Endothelial cell of umbilical vein (primary cell): Measurements from ENCODE around the gene NTF3. TPM values are rescaled to one million over a fixed set of nuclear protein-coding genes. Genes with fewer than 3 reads are reported as not detected.

ENCODE experiments used
- BruUV-seq: library from RNA; stranded (reverse); fragments of 400-500 nt; replicated peaks from 2 replicates; lab custom pipeline; 2021; lab: Mats Ljungman, UMichigan
- CTCF ChIA-PET: fragments of 300-600, 350-600 bp; sonication (Branson Sonifier 250); formaldehyde crosslinking; loops from one replicate; lab custom pipeline; 2021; ENCODE audit warnings: antibody characterized with exemption, inconsistent platforms; lab: Charles Lee
- POLR2A ChIA-PET: fragments of 300-600, 350-600 bp; sonication (Branson Sonifier 250); formaldehyde crosslinking; loops from one replicate; lab custom pipeline; 2021; ENCODE audit warnings: antibody characterized with exemption, inconsistent platforms; lab: Charles Lee
- DNase-seq: peaks from one replicate; pipeline ENCODE4 v3.0.0-alpha.2; 2011; ENCODE audit warnings: low read depth, low spot score
- FAIRE-seq: peaks from 2 replicates; lab custom pipeline; 2011; peaks lifted over from hg19 to GRCh38; lab: Jason Lieb, UNC
- H2AFZ ChIP-seq: 2 replicates; pipeline ENCODE4 v1.6.0; 2012; ENCODE audit warnings: low read depth, low read length, control low read depth, inconsistent platforms
- H3K27ac ChIP-seq: 2 replicates; pipeline ENCODE4 v1.5.1; 2011; ENCODE audit warnings: low read depth, mild to moderate bottlenecking, control low read depth, low read length, moderate library complexity; ENCODE audit not compliant: insufficient read depth
- H3K27me3 ChIP-seq, 2 experiments: 2 replicates each; pipeline versions ENCODE4 v1.6.0 to v1.6.1; 2011; ENCODE audit warnings: low read length in 2 of 2, mixed read lengths in 1 of 2; ENCODE audit not compliant: control insufficient read depth in 2 of 2, insufficient read depth in 2 of 2
- H3K36me3 ChIP-seq, 2 experiments: 2 replicates in 1 of 2; 3 replicates in 1 of 2; pipeline ENCODE4 v1.5.1; 2011; ENCODE audit warnings: low read length in 2 of 2, mild to moderate bottlenecking in 1 of 2, moderate library complexity in 1 of 2; ENCODE audit not compliant: control insufficient read depth in 2 of 2, insufficient read depth in 2 of 2; ENCODE audit errors: extremely low read depth in 1 of 2
- H3K4me1 ChIP-seq: 3 replicates; pipeline ENCODE4 v1.5.1; 2011; ENCODE audit warnings: mild to moderate bottlenecking, low read length; ENCODE audit not compliant: control insufficient read depth, insufficient read depth; ENCODE audit errors: extremely low read depth
- H3K4me2 ChIP-seq: 2 replicates; pipeline ENCODE4 v1.6.1; 2011; ENCODE audit warnings: low read length, control low read depth, mixed read lengths; ENCODE audit not compliant: insufficient read depth
- H3K4me3 ChIP-seq, 3 experiments: fragments of 200-600 bp in 1 of 3; sonication (generic), shearing (Covaris generic) in 1 of 3; replicated peaks in 1 of 3; 2 replicates each; pipeline ENCODE4 v1.5.1; 2011 to 2016; ENCODE audit warnings: control low read depth in 3 of 3, low read length in 3 of 3, mild to moderate bottlenecking in 2 of 3, inconsistent platforms in 1 of 3, low read depth in 1 of 3, moderate library complexity in 1 of 3; ENCODE audit not compliant: insufficient read depth in 1 of 3
- H3K79me2 ChIP-seq: 2 replicates; pipeline ENCODE4 v1.6.0; 2012; ENCODE audit warnings: low read length, inconsistent platforms; ENCODE audit not compliant: control insufficient read depth, insufficient read depth
- H3K9ac ChIP-seq: replicated peaks from 2 replicates; pipeline ENCODE3; 2011; ENCODE audit warnings: low read length, control low read depth; ENCODE audit not compliant: insufficient read depth; ENCODE audit errors: extremely low read depth
- H3K9me1 ChIP-seq: replicated peaks from 3 replicates; pipeline ENCODE4 v1.6.0; 2011; ENCODE audit warnings: mild to moderate bottlenecking, low read length; ENCODE audit not compliant: control insufficient read depth, insufficient read depth; ENCODE audit errors: extremely low read depth
- H3K9me3 ChIP-seq: replicated peaks from 2 replicates; pipeline ENCODE4 v1.5.1; 2012; ENCODE audit warnings: low read length, inconsistent platforms; ENCODE audit not compliant: control insufficient read depth, insufficient read depth
- H4K20me1 ChIP-seq: replicated peaks from 2 replicates; pipeline ENCODE3; 2011; ENCODE audit warnings: mild to moderate bottlenecking, low read length; ENCODE audit not compliant: control insufficient read depth, insufficient read depth; ENCODE audit errors: extremely low read depth
- EZH2 ChIP-seq: IDR thresholded peaks from 2 replicates; pipeline ENCODE4 v1.6.1; 2012; ENCODE audit warnings: borderline replicate concordance, low read depth, mild to moderate bottlenecking, moderate library complexity, low read length, inconsistent platforms; ENCODE audit not compliant: severe bottlenecking
- FOS ChIP-seq: IDR thresholded peaks from 2 replicates; pipeline ENCODE4 v1.6.1; 2011; ENCODE audit warnings: mild to moderate bottlenecking, low read length, moderate library complexity, borderline replicate concordance; ENCODE audit not compliant: insufficient read depth
- JUN ChIP-seq: IDR thresholded peaks from 2 replicates; pipeline ENCODE4 v1.6.1; 2011; ENCODE audit warnings: borderline replicate concordance, low read depth; ENCODE audit not compliant: insufficient read length, insufficient read depth
- MYC ChIP-seq: IDR thresholded peaks from one replicate; pipeline ENCODE4 v1.6.1; 2011; ENCODE audit warnings: mild to moderate bottlenecking, low read depth, low read length
- POLR2A ChIP-seq: IDR thresholded peaks from 2 replicates; pipeline ENCODE4 v1.6.1; 2012; ENCODE audit warnings: low read depth, mild to moderate bottlenecking, control low read depth, low read length
- POLR2AphosphoS5 ChIP-seq: IDR thresholded peaks from 2 replicates; pipeline ENCODE4 v1.6.1; 2012; ENCODE audit warnings: low read depth, mild to moderate bottlenecking, control low read depth, low read length, moderate library complexity; ENCODE audit not compliant: insufficient read depth
- dilution Hi-C: fragments of 300-500 bp; cut with MboI; formaldehyde crosslinking; loops from one replicate; pipeline ENCODE4 v1.15.0; 2019; ENCODE audit warnings: low sequenced_read_pairs; ENCODE audit not compliant: extremely low pct_ligation_motif_present
- intact Hi-C: fragments of 100-400 bp; cut with micrococcal nuclease; formaldehyde crosslinking; loops from one replicate; pipeline ENCODE4 v1.10.0; 2022
- polyA plus RNA-seq, 4 experiments: library from polyadenylated mRNA; depleted of rRNA in 3 of 4; stranded (reverse) in 3 of 4; unstranded in 1 of 4; fragments of >200 nt; gene quantifications; 2 replicates each; pipeline versions ENCODE4 v1.2.1 to v1.2.3, GENCODE V29; 2011 to 2012; ENCODE audit warnings: missing spikeins in 1 of 4
- total RNA-seq: library from RNA; stranded (reverse); gene quantifications from 2 replicates; pipeline ENCODE4 v1.2.3, GENCODE V29; 2021
- TF ChIP-seq, protein P1 (sequence below), 2 donors: IDR thresholded peaks; 1 replicate in 1 of 2; 2 replicates in 1 of 2; pipeline ENCODE4 v1.5.1; 2011; ENCODE audit warnings: low read length in 2 of 2, mild to moderate bottlenecking in 2 of 2, moderate library complexity in 2 of 2, control low read depth in 1 of 2, inconsistent platforms in 1 of 2, low read depth in 1 of 2; ENCODE audit not compliant: insufficient read depth in 1 of 2; ENCODE audit errors: extremely low read depth in 1 of 2

The NTF3 gene
- total and polyA plus RNA-seq, 2 donors (not counting 3 experiments of a cell fraction or from before 2014, with no cell fraction given) = not detected

DNA sequence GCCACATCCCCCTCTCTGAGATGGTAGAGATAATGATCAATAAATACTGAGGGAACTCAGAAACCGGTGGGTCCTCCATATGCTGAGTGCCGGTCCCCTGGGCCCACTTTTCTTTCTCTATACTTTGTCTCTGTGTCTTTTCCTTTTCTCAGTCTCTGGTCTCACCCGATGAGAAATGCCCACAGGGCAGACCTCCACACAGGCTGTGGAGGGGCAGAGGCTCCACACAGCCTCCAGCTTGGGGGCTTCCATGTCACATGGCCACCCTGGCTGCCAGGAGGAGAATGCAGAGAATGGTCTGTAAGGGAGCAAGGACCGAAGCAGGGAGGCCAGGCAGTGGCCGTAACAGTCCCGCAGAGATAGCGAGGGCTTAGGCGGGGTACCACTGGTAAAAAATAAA lies 105.9 kb downstream of the NTF3 start:
- Histone ChIP-seq H3K27me3 (peaks cover 11 to 35% of the 10 kb centered on the region in 2 experiments), H3K4me1 (no peaks in the 10 kb centered on the region), H3K4me3 (no peak overlapping the region), H4K20me1 (no peaks in the 10 kb centered on the region), H3K79me2 (no peaks in the 10 kb centered on the region), H3K36me3 (no peaks in the 10 kb centered on the region), H2AFZ (no peak overlapping the region), H3K9me1 (no peaks in the 10 kb centered on the region), H3K4me2 (no peak overlapping the region), H3K9ac (no peak overlapping the region), H3K27ac (no peak overlapping the region), H3K9me3 (no peaks in the 10 kb centered on the region)
- intact Hi-C loops = no loop called here
- FAIRE-seq (no peak), DNase-seq (no peak)
- ChIA-PET CTCF (interaction anchor here (0.7 to 1.5 kb wide), 2 partner anchors 61 to 110 kb away, joined by 3 read pairs; no protein-coding TSS in a partner anchor), POLR2A (no interaction called here)
- no TSS peak for BruUV-seq
- no peak for TF ChIP-seq JUN
- TF ChIP-seq POLR2AphosphoS5 = no peak
- TF ChIP-seq FOS = no peak
- TF ChIP-seq MYC = no peak
- TF ChIP-seq, protein P1, sequence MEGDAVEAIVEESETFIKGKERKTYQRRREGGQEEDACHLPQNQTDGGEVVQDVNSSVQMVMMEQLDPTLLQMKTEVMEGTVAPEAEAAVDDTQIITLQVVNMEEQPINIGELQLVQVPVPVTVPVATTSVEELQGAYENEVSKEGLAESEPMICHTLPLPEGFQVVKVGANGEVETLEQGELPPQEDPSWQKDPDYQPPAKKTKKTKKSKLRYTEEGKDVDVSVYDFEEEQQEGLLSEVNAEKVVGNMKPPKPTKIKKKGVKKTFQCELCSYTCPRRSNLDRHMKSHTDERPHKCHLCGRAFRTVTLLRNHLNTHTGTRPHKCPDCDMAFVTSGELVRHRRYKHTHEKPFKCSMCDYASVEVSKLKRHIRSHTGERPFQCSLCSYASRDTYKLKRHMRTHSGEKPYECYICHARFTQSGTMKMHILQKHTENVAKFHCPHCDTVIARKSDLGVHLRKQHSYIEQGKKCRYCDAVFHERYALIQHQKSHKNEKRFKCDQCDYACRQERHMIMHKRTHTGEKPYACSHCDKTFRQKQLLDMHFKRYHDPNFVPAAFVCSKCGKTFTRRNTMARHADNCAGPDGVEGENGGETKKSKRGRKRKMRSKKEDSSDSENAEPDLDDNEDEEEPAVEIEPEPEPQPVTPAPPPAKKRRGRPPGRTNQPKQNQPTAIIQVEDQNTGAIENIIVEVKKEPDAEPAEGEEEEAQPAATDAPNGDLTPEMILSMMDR (IDR thresholded peaks at IDR 0.05; ENCODE audit: extremely low read depth in 1 of 2, insufficient read depth in 1 of 2, low read depth in 1 of 2, low read length in 2 of 2) = no peak
- no peak for TF ChIP-seq POLR2A
- TF ChIP-seq EZH2 = no peak
- dilution Hi-C loops = no loop called here
